Activated T-cell treated with anti-CD3 and anti-CD28 coated beads for 1 hour (primary cell): ENCODE data around the gene IMP3.
"Not testable (repeated sequence)": the region's sequence is repeated elsewhere in the genome, so short reads cannot be mapped to it uniquely, and the experiment has no call there.

Source experiments
- DNase-seq: peaks from one replicate; pipeline ENCODE4 v3.0.0-alpha.2; 2020; ENCODE audit warnings: low read depth

IMP3 gene, protein sequence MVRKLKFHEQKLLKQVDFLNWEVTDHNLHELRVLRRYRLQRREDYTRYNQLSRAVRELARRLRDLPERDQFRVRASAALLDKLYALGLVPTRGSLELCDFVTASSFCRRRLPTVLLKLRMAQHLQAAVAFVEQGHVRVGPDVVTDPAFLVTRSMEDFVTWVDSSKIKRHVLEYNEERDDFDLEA

GRCh38 chr15:75639709-75640482, at the start of gene IMP3:
IMP3 (minus strand) TSS chr15:75640224; CDS start chr15:75640168, 56 bp downstream.
- peak; percentile 86 for DNase-seq

- DNase-seq = not testable (repeated sequence)
Measured at GRCh38 chr15:75689429-75689828, 49.4 kb upstream of the IMP3 start.

DNA sequence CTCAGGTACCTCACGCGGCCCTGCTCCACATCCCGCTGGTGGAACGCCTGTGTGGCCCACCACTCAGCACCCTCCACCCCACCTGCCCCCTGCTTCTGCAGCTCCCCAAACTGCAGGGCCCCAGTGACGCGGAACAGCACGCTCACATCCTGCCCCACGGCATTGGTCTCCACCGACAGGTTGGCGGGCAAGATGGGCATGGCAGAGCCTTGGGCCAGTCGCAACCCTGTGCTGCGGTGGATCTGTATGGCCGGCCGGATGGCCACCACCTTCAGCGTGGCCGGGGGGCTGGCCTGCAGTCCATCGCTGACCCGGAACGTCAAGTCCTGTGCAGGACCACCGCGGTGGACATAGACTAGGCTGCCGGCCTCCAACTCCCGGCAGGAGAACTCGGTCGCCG, 48.8 kb upstream of the IMP3 start:
- no peak for DNase-seq

DNA sequence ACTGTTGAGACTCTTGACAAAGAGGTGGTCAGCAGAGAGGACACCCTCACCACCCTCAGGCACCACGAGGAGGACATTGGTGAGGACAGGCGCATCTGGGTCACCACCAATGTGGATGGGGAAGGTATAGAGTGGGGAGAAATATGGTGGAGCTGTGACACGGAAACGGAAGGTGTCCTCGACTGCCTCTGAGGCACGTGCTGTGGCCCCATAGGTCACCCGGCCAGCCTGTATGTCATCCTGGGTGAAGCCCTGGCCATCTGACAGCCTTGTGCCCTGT, 48.2 kb upstream of the IMP3 start:
- DNase-seq = no peak

DNA sequence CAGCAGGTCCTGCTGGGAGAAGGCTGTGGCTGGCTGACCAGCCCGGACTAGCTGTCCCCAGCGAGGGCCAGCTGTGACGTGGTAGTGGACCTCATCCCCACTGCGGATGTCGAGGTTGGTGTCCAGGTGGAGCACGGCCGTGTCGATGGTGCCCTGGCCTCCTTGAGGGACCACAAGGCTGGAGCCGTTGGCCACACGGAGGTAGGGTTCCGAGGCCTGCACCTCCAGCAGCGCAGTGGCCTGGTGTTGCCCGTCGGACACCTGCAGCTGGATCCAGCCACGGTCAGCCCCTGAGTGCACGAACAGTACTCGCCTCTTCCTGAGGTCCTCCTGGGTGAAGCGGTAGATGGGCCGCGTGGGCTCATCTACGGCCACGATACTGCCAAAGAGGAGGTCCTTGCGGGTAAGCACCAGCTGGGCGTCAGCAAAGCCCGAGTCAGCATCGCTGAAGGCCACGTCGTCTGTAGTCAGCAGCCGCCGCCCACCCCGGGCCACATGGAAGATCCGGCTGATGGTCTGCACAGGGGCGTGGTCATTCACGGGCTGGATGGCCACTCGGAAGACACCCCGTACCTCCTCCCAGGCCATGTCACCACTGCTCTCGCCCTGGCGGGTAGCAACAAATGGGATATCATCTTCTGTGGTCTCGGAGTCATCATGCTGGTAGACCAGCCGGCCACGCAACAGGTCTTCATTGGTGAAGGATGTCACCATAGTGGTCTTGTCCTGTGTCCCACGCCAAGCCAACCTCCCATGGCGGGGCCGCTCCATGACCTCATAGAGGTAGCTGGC, 47.7 kb upstream of the IMP3 start:
- DNase-seq = no peak

GRCh38 chr15:75686212-75686642, 46.2 kb upstream of the IMP3 start:
- peak; percentile 58 for DNase-seq

- DNase-seq = no peak
Measured at GRCh38 chr15:75685195-75685594, 45.2 kb upstream of the IMP3 start.

- no peak for DNase-seq
Measured at GRCh38 chr15:75684648-75685047, 44.6 kb upstream of the IMP3 start.

DNA sequence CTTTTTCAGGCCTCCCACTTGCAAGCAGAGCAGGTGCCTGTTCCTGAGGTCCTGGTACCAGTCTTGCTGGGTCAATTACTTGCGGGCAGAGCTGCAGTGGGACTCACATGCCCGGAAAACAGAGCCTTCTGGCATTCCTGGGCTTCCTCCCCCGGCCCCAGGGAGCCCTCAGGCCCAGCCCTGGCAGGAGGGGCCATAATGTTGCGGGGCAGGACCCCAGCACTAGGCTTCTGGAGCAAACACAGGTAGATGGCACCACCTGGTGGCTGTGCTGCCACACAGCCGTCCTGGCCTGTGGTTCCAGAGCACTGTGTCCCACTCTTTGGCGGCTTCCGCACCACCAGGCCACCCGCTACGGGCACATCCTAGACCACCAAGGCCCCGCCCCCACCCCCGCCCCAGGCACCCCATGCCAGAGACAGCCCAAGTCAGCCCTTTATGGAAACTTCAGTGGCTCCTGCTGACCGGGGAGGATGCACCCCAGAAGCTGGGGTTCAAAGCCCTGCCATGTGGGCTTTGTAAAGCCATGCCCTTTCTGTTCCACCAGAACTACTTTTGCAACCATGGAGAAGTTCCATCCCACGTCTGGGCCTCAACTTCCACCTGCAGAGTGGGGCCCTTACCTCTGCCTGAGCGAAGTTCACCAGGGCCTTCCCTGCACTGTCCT, 43.8 kb upstream of the IMP3 start:
- peak; percentile 51 for DNase-seq

DNA sequence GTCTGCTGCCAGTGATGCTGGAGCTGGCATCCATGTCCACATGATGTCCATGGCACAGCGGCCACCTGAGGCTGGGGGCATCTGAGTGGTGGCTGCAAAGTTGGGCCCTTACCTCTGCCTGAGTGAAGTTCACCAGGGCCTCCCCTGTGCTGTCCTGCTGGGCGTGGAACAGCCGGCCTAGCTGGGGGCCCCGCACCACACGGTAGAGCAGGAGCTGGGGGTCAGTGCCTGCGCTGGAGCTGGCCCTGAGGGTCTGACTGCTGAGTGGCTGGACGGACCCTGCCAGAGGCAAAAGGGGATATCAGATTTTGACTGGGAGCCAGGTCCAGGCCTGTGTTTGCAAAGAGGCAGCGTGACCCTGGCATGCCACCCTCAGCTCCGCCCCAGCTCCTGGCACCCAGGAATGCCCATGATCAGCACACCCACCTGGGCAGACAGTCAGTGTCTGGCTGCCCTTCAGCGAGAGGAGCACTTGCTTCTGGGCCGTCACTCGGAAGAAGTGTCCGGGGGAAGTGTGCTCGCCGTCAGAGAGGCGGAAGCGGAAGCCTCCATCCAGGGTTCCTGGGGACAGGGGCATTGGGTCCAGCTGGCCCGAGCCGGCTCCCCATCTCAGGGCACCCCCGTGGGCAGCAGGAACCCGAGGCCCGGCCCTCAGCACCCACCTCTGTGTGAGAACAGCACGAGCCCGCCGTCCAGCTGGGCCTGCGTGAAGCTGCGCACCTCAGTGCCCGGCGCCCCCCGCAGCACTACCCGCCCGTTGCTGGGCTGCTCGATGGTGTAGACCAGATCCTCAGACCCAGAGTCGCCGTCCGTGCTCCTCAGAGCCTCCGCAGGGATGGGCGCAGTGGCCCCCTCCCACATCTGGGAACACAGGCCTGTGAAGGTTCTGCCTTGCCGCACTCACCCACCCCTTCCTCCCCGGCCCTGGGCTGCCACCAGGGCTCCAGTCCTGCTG, 42.4 kb upstream of the IMP3 start:
- no peak for DNase-seq

DNA sequence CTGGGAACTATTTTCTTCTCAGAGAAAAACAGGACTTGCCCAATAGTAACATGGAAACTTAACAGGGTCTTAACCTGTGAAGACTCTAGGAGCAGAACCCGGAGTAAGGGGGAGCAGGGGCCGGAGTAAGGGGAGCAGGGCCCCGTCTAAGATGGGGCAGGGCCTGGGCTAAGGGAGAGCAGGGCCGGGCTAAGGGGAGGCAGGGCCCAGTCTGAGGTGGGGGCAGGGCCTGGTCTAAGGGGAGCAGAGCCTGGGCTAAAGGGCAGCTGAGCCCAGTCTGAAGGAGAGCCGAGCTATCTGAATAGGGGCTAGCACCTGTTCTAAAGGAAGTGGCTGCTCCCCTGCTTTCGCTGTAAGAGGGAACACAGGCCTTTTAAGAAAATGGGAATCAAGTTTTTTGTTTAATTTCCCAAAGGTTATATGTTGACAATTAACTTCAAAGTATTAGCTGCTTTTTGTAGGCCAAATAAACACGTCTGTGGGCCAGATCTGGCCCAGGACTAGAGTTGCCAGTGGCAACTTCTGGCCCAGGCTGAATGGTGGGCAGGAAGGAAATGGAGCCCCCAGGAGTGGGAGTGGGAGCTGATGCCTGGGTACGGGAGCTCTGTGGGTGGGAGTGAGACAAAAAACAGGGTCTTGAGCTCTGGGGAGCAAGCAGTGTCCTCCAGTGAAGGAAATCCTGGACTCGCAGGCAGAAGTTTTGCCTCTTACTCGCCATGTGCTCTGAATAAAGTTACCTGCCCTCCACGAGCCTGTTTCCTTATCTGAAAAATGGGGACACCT, 40.2 kb upstream of the IMP3 start:
- no peak for DNase-seq

DNA sequence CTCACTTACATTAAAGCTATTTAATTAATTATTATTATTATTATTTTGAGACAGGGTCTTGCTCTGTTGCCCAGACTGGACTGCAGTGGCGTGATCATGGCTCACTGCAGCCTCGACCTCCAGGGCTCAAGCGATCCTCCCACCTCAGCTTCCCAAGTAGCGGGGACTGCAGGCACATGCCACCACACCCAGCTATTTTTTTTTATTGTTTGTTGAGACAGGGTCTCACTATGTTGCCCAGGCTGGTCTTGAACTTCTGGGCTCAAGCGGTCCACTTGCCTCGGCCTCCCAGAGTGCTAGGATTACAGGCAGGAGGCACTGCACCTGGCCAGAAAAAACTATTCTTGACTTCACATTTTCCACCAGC, 38.3 kb upstream of the IMP3 start:
- not testable (repeated sequence) for DNase-seq

DNA sequence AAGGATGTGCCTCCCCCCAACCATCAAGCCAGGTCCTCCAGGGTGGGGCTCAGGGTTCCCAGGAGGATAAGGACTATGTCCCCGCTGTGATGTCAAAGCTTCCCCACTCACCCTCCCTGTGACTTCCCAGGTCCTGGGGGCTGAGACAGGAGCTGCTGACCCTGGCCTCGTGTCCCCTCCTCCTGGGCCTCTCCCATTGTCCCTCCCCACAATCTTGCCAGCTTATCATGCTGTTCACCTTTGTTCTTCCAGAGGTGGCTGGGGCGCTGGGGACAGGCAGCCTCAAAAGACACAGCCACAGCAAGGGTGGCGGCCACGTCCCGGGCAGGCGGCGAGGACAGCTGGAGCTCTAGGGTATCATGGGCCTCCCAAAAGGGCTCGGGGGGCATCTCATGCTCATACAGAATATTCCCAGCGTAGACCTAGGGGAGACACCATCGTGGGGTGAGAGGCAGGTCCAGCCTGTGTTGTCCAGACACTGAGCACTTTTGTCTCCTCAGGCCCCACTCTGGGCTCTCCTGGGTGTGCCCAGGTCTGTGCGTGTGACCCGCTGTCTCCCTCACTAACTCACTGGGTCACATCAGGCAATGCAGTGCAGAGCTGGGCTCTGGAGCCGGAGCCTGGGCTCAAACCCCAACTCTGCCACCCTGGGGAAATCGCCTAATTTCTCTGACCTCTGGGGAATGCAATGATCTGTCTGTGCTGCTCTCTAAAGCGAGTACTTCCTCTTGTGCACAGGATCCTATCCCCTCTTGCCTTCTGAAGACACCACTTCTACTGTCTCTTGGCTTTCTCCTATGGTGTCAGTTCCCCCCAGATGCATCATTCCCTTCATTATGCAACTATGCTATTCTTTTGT, 37.7 kb upstream of the IMP3 start:
- DNase-seq = no peak

GRCh38 chr15:75676688-75677464, 36.9 kb upstream of the IMP3 start:
- no peak for DNase-seq

DNA sequence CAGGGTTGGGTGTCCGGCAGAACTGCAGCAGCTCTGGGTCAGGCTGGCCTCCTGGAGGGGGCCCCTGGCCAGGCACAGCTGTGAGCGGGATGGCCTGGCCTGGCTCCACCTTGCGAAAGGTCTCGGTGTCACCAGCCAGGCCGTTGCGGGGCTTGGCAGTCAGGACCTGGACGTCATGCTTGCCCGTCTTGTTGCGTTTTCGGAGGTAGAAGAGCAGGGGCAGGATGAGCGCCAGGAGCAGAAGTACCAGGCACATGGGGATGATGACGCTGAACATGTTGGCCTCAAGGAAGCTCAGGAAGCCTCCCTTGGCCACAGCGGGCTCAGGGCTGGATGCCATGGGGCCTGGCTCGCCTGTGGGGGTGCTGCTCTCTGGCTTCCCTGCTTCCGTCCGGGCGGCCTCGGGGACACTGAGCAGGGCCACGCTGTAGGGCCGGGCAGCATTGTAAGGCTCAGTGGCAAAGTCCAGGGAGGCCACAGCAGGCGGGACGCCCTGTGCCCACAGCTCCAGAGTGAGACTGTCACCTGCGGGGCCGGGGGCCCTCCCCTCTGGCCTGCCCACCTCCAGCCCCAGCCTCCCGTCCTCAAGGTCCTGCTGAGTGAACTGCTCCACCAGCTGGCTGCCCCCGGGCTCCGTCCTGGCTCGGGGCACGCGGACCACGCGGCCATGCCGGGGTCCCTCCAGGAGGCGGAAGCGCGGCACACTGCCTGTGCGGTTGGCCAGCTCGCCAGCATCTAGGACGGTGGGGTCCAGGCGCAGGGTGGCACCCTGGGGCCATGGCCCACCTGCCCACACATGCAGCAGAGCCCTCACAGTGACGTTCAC, 35.8 kb upstream of the IMP3 start:
- no peak for DNase-seq

DNA sequence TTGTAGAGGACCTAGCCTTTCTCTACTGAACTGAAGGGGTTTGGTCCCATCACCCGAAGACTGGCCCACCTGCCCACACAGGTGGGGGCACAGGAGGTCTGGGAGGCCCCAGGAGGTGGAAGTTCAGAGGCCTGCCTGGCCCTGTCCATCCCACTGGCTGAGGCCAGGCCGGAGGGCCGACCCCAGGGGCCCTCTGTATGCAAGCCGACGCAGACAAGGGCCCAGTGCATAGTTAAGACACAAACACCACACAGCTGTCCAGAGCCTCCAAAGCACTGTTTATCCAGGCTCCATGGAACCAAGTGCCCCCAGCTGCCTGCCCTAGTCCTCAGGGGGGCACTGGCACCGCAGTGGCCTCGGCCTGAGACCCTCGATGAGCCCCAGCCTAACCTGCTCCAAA, 34.3 kb upstream of the IMP3 start:
- no peak for DNase-seq

- no peak for DNase-seq
Measured at GRCh38 chr15:75673426-75674235, 33.6 kb upstream of the IMP3 start.
